GM21528 (cell line): ENCODE results near the gene MDFIC.
"Not testable (repeated sequence)": the region's sequence is repeated elsewhere in the genome, so short reads cannot be mapped to it uniquely, and the experiment has no call there.

Experiments
- ATAC-seq: cut with Tn5 transposase; IDR thresholded peaks from one replicate; pipeline ENCODE4 v1.9.1; 2021; ENCODE audit warnings: mild to moderate bottlenecking, moderate library complexity; ENCODE audit not compliant: unreplicated experiment, low FRiP score

Gene MDFIC

GRCh38 chr7:114922026-114922651 lies at the start of gene MDFIC:
MDFIC (plus strand) TSS chr7:114922094; CDS start chr7:114923034, 940 bp downstream.
- ATAC-seq, result peak; percentile 41

- no peak for ATAC-seq
Measured at GRCh38 chr7:114874170-114874569, 47.7 kb upstream of the MDFIC start.

GRCh38 chr7:114875186-114875585 lies 46.7 kb upstream of the MDFIC start:
- no peak for ATAC-seq

GRCh38 chr7:114879554-114879953 lies 42.3 kb upstream of the MDFIC start:
- ATAC-seq, result no peak

GRCh38 chr7:114885836-114886235 lies 36.1 kb upstream of the MDFIC start:
- ATAC-seq, result no peak

- no peak for ATAC-seq
Measured at GRCh38 chr7:114886241-114886640, 35.7 kb upstream of the MDFIC start.

GRCh38 chr7:114889116-114889515 lies 32.8 kb upstream of the MDFIC start:
- not testable (repeated sequence) for ATAC-seq

- no peak for ATAC-seq
Measured at GRCh38 chr7:114889646-114890285, 32.1 kb upstream of the MDFIC start.

GRCh38 chr7:114890561-114890960 lies 31.3 kb upstream of the MDFIC start:
- no peak for ATAC-seq

- ATAC-seq, result no peak
Measured at GRCh38 chr7:114900127-114900526, 21.8 kb upstream of the MDFIC start.

- no peak for ATAC-seq
Measured at GRCh38 chr7:114901771-114902170, 20.1 kb upstream of the MDFIC start.

- no peak for ATAC-seq
Measured at GRCh38 chr7:114903131-114903530, 18.8 kb upstream of the MDFIC start.

- ATAC-seq, result no peak
Measured at GRCh38 chr7:114910787-114911186, 11.1 kb upstream of the MDFIC start.

GRCh38 chr7:114911411-114911810 lies 10.5 kb upstream of the MDFIC start:
- no peak for ATAC-seq

- peak; percentile 94 for ATAC-seq
Measured at GRCh38 chr7:114916261-114916892, 5.5 kb upstream of the MDFIC start.

- ATAC-seq, result no peak
Measured at GRCh38 chr7:114917211-114917839, 4.6 kb upstream of the MDFIC start.

GRCh38 chr7:114919587-114919986 lies 2.3 kb upstream of the MDFIC start:
- ATAC-seq, result no peak

GRCh38 chr7:114921631-114922025 lies 266 bp upstream of the MDFIC start:
- no peak for ATAC-seq

- peak; percentile 49 for ATAC-seq
Measured at GRCh38 chr7:114922652-114923402, 933 bp downstream of the MDFIC start.

GRCh38 chr7:114923403-114923713 lies 1.5 kb downstream of the MDFIC start:
- ATAC-seq, result no peak
